Osteocyte (in vitro differentiated cells): Measurements from ENCODE around the gene URM1. TPM values are rescaled to one million over a fixed set of nuclear protein-coding genes. Genes with fewer than 3 reads are reported as not detected.

ENCODE experiments used
- DNase-seq: peaks from one replicate; pipeline ENCODE4 v3.0.0; 2021; ENCODE audit warnings: mixed read lengths; ENCODE audit not compliant: unreplicated experiment; ENCODE audit errors: extremely low spot score
- H3K27ac Mint-ChIP-seq: one replicate; pipeline ENCODE4 v1.8.0; 2021; ENCODE audit warnings: mild to moderate bottlenecking, mixed read lengths; ENCODE audit not compliant: unreplicated experiment
- H3K27me3 Mint-ChIP-seq: one replicate; pipeline ENCODE4 v1.8.0; 2021; ENCODE audit warnings: mixed read lengths; ENCODE audit not compliant: unreplicated experiment
- H3K36me3 Mint-ChIP-seq: one replicate; pipeline ENCODE4 v1.8.0; 2021; ENCODE audit warnings: mixed read lengths; ENCODE audit not compliant: unreplicated experiment
- H3K4me1 Mint-ChIP-seq: one replicate; pipeline ENCODE4 v1.8.0; 2021; ENCODE audit warnings: mixed read lengths; ENCODE audit not compliant: unreplicated experiment
- H3K4me3 Mint-ChIP-seq: one replicate; pipeline ENCODE4 v1.8.0; 2021; ENCODE audit warnings: mild to moderate bottlenecking, moderate library complexity, mixed read lengths; ENCODE audit not compliant: unreplicated experiment
- H3K9me3 Mint-ChIP-seq: one replicate; pipeline ENCODE4 v1.8.0; 2021; ENCODE audit warnings: mixed read lengths; ENCODE audit not compliant: unreplicated experiment
- CTCF ChIP-seq: fragments of 200-600 bp; sonication (generic); IDR thresholded peaks from 2 replicates; pipeline ENCODE4 v1.5.0; 2021; ENCODE audit warnings: antibody characterized with exemption, mild to moderate bottlenecking, moderate library complexity
- total RNA-seq: library from RNA; stranded (reverse); gene quantifications from 2 replicates; pipeline ENCODE4 v1.2.1, GENCODE V29; 2021

URM1 gene
- total RNA-seq, 1 donor from 2014 or later, result 62.0 TPM

GRCh38 chr9:128424268-128424780 lies 53.1 kb downstream of the URM1 start:
- Mint-ChIP-seq H3K27me3 (no peaks in the 10 kb centered on the region), H3K4me1 (peaks cover 11% of the 10 kb centered on the region), H3K9me3 (no peaks in the 10 kb centered on the region), H3K36me3 (peaks cover 13% of the 10 kb centered on the region), H3K27ac (no peak overlapping the region), H3K4me3 (no peak overlapping the region)
- no peak for TF ChIP-seq CTCF
- DNase-seq, result no peak

GRCh38 chr9:128428644-128429512 lies 57.7 kb downstream of the URM1 start:
- no peaks in the 10 kb centered on the region for H3K9me3 Mint-ChIP-seq
- TF ChIP-seq CTCF, result no peak
- no peaks in the 10 kb centered on the region for H3K4me1 Mint-ChIP-seq
- H3K27me3 Mint-ChIP-seq, result no peaks in the 10 kb centered on the region
- H3K36me3 Mint-ChIP-seq, result peaks cover 13% of the 10 kb centered on the region
- H3K27ac Mint-ChIP-seq, result no peak overlapping the region
- no peak for DNase-seq
- H3K4me3 Mint-ChIP-seq, result no peak overlapping the region

GRCh38 chr9:128429513-128430086 lies 58.4 kb downstream of the URM1 start:
- H3K4me3 Mint-ChIP-seq, result no peak overlapping the region
- H3K27ac Mint-ChIP-seq, result no peak overlapping the region
- DNase-seq, result no peak
- H3K9me3 Mint-ChIP-seq, result no peaks in the 10 kb centered on the region
- TF ChIP-seq CTCF, result no peak
- H3K27me3 Mint-ChIP-seq, result no peaks in the 10 kb centered on the region
- H3K4me1 Mint-ChIP-seq, result no peaks in the 10 kb centered on the region
- H3K36me3 Mint-ChIP-seq, result peaks cover 10% of the 10 kb centered on the region

GRCh38 chr9:128431207-128431606 lies 60.0 kb downstream of the URM1 start:
- Mint-ChIP-seq H3K27ac (no peak overlapping the region), H3K36me3 (peaks cover 9% of the 10 kb centered on the region), H3K27me3 (no peaks in the 10 kb centered on the region), H3K9me3 (no peaks in the 10 kb centered on the region), H3K4me3 (no peak overlapping the region), H3K4me1 (no peaks in the 10 kb centered on the region)
- DNase-seq, result no peak
- TF ChIP-seq CTCF, result no peak

- H3K27ac Mint-ChIP-seq, result no peak overlapping the region
- no peaks in the 10 kb centered on the region for H3K9me3 Mint-ChIP-seq
- H3K4me3 Mint-ChIP-seq, result no peak overlapping the region
These were observed 63.2 kb downstream of the URM1 start for GRCh38 chr9:128434340-128434739.

More at GRCh38 chr9:128434340-128434739, 63.2 kb downstream of the URM1 start:
- Mint-ChIP-seq H3K4me1 (no peaks in the 10 kb centered on the region), H3K27me3 (no peaks in the 10 kb centered on the region), H3K36me3 (no peaks in the 10 kb centered on the region)
- no peak for TF ChIP-seq CTCF
- DNase-seq, result no peak
